Chondrocyte (in vitro differentiated cells): Measurements from ENCODE around the gene KRT85. TPM values are rescaled to one million over a fixed set of nuclear protein-coding genes. Genes with fewer than 3 reads are reported as not detected.
A peak's percentile ranks its signal among the peaks of the same experiment; 100 is the strongest.

Experiments
- DNase-seq: peaks from one replicate; pipeline ENCODE4 v3.0.0; 2021; ENCODE audit warnings: mixed read lengths, low spot score
- H3K27ac Mint-ChIP-seq: one replicate; pipeline ENCODE4 v1.8.0; 2021; ENCODE audit warnings: mild to moderate bottlenecking, moderate library complexity, mixed read lengths; ENCODE audit not compliant: unreplicated experiment
- H3K27me3 Mint-ChIP-seq: 2 replicates; pipeline ENCODE4 v1.8.0; 2021; ENCODE audit warnings: low read depth, mixed read lengths
- H3K36me3 Mint-ChIP-seq: 2 replicates; pipeline ENCODE4 v1.8.0; 2021; ENCODE audit warnings: low read depth, mixed read lengths
- H3K4me1 Mint-ChIP-seq: 2 replicates; pipeline ENCODE4 v1.8.0; 2021; ENCODE audit warnings: low read depth, mild to moderate bottlenecking, mixed read lengths
- H3K4me3 Mint-ChIP-seq: one replicate; pipeline ENCODE4 v1.8.0; 2021; ENCODE audit warnings: mild to moderate bottlenecking, moderate library complexity, mixed read lengths; ENCODE audit not compliant: unreplicated experiment
- H3K9me3 Mint-ChIP-seq: 2 replicates; pipeline ENCODE4 v1.8.0; 2021; ENCODE audit warnings: low read depth, mixed read lengths
- total RNA-seq: library from RNA; stranded (reverse); gene quantifications from 3 replicates; pipeline ENCODE4 v1.2.1, GENCODE V29; 2021
- TF ChIP-seq, protein P1 (sequence below): fragments of 200-600 bp; sonication (generic); IDR thresholded peaks from 2 replicates; pipeline ENCODE4 v1.5.0; 2021; ENCODE audit warnings: antibody characterized with exemption, mild to moderate bottlenecking, moderate library complexity

Gene KRT85
- total RNA-seq, 1 donor from 2014 or later = not detected

DNA sequence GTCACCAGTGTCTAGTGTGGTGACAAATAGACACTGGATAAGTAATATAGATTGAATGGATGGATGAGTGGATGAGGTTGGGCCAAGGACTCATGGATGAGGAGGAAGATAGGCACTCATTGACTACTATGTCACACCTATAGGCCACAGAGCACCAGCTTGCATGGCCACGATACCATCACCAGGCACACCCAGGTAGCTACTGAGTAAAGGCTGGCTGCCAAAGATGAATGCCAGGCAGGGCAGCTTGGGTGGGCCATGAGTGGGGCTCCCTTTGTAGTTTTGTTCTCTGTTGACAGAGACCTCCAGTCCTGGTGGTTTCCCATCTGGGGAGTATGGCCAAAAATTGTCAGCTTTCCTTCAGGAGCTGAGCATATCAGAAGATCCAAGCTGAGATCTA, 34.9 kb downstream of the KRT85 start:
- no peaks in the 10 kb centered on the region for H3K36me3 Mint-ChIP-seq
- no peak overlapping the region for H3K4me3 Mint-ChIP-seq
- TF ChIP-seq, protein P1, sequence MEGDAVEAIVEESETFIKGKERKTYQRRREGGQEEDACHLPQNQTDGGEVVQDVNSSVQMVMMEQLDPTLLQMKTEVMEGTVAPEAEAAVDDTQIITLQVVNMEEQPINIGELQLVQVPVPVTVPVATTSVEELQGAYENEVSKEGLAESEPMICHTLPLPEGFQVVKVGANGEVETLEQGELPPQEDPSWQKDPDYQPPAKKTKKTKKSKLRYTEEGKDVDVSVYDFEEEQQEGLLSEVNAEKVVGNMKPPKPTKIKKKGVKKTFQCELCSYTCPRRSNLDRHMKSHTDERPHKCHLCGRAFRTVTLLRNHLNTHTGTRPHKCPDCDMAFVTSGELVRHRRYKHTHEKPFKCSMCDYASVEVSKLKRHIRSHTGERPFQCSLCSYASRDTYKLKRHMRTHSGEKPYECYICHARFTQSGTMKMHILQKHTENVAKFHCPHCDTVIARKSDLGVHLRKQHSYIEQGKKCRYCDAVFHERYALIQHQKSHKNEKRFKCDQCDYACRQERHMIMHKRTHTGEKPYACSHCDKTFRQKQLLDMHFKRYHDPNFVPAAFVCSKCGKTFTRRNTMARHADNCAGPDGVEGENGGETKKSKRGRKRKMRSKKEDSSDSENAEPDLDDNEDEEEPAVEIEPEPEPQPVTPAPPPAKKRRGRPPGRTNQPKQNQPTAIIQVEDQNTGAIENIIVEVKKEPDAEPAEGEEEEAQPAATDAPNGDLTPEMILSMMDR = no peak
- peaks cover 8% of the 10 kb centered on the region for H3K9me3 Mint-ChIP-seq
- DNase-seq = no peak
- peaks cover 17% of the 10 kb centered on the region for H3K4me1 Mint-ChIP-seq
- H3K27ac Mint-ChIP-seq = no peak overlapping the region
- peaks cover 10% of the 10 kb centered on the region for H3K27me3 Mint-ChIP-seq

GRCh38 chr12:52331833-52332232, 35.4 kb downstream of the KRT85 start:
- peaks cover 10% of the 10 kb centered on the region for H3K27me3 Mint-ChIP-seq
- H3K36me3 Mint-ChIP-seq = no peaks in the 10 kb centered on the region
- TF ChIP-seq, protein P1 = no peak
- no peak for DNase-seq
- H3K27ac Mint-ChIP-seq = no peak overlapping the region
- peaks cover 4% of the 10 kb centered on the region for H3K9me3 Mint-ChIP-seq
- H3K4me1 Mint-ChIP-seq = peaks cover 15% of the 10 kb centered on the region
- no peak overlapping the region for H3K4me3 Mint-ChIP-seq

DNA sequence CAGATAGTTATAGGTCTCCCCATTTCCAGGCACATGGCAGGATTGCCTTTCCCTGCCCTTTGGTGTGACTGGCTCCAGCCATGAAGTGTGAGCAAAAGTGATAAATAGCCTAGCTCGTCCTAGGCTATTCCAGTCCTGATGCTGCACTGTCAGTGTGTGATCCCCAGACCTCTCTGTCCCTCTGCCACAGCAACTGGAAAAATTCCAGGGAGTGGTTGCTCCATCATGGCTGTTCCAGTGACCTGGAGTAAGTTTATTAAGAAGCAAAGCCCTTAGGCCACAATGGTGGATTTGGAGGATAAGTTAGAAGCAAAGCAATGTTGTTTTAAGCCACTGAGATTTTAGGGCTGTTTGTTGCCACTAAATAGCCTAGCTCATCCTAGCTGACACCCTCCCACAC, 36.2 kb downstream of the KRT85 start:
- Mint-ChIP-seq H3K9me3 (no peaks in the 10 kb centered on the region), H3K27ac (no peak overlapping the region)

GRCh38 chr12:52327830-52328500, 39.3 kb downstream of the KRT85 start:
- Mint-ChIP-seq H3K4me1 (peaks cover 6% of the 10 kb centered on the region), H3K9me3 (no peaks in the 10 kb centered on the region), H3K36me3 (no peaks in the 10 kb centered on the region), H3K4me3 (no peak overlapping the region), H3K27me3 (peaks cover 17% of the 10 kb centered on the region), H3K27ac (no peak overlapping the region)
- TF ChIP-seq, protein P1 = no peak
- DNase-seq = peak; percentile 59

More for the DNA sequence above, 36.2 kb downstream of the KRT85 start:
- no peak overlapping the region for H3K4me3 Mint-ChIP-seq
- no peak for DNase-seq
- TF ChIP-seq, protein P1 = no peak
- peaks cover 12% of the 10 kb centered on the region for H3K4me1 Mint-ChIP-seq
- peaks cover 10% of the 10 kb centered on the region for H3K27me3 Mint-ChIP-seq
- no peaks in the 10 kb centered on the region for H3K36me3 Mint-ChIP-seq

- peak; percentile 52 for DNase-seq
- Mint-ChIP-seq H3K4me1 (peaks cover 6% of the 10 kb centered on the region), H3K4me3 (no peak overlapping the region), H3K36me3 (peaks cover 1% of the 10 kb centered on the region), H3K9me3 (no peaks in the 10 kb centered on the region), H3K27me3 (peaks cover 23% of the 10 kb centered on the region), H3K27ac (no peak overlapping the region)
- TF ChIP-seq, protein P1 = peak; percentile 96
Measured at GRCh38 chr12:52327052-52327829, 40.0 kb downstream of the KRT85 start.
